Putamen (tissue), 1 donor: ENCODE data around the gene TMEM135.

ENCODE experiments used
- DNase-seq: peaks from one replicate; pipeline ENCODE4 v3.0.0-alpha.2; 2016; ENCODE audit warnings: low spot score

TMEM135 gene

GRCh38 chr11:87194985-87195820 is 157.5 kb downstream of the TMEM135 start:
- no peak for DNase-seq

- no peak for DNase-seq
These were observed 160.6 kb downstream of the TMEM135 start for GRCh38 chr11:87198266-87198881.

GRCh38 chr11:87201376-87201775 is 163.6 kb downstream of the TMEM135 start:
- DNase-seq, result no peak

GRCh38 chr11:87203907-87204602 is 166.3 kb downstream of the TMEM135 start:
- DNase-seq, result no peak

GRCh38 chr11:87212891-87213290 is 175.2 kb downstream of the TMEM135 start:
- DNase-seq, result no peak

- DNase-seq, result no peak
These were observed 175.7 kb downstream of the TMEM135 start for GRCh38 chr11:87213444-87213843.

GRCh38 chr11:87215236-87215635 is 177.5 kb downstream of the TMEM135 start:
- DNase-seq, result no peak

GRCh38 chr11:87219266-87219665 is 181.5 kb downstream of the TMEM135 start:
- no peak for DNase-seq

GRCh38 chr11:87223816-87224215 is 186.1 kb downstream of the TMEM135 start:
- DNase-seq, result no peak

- no peak for DNase-seq
These were observed 186.8 kb downstream of the TMEM135 start for GRCh38 chr11:87224486-87224885.

- DNase-seq, result no peak
These were observed 191.1 kb downstream of the TMEM135 start for GRCh38 chr11:87228820-87229219.

GRCh38 chr11:87230995-87231394 is 193.3 kb downstream of the TMEM135 start:
- no peak for DNase-seq

GRCh38 chr11:87232320-87232719 is 194.6 kb downstream of the TMEM135 start:
- DNase-seq, result no peak

GRCh38 chr11:87235366-87235765 is 197.6 kb downstream of the TMEM135 start:
- DNase-seq, result no peak

- no peak for DNase-seq
These were observed 198.6 kb downstream of the TMEM135 start for GRCh38 chr11:87236368-87236767.

GRCh38 chr11:87239001-87239400 is 201.3 kb downstream of the TMEM135 start:
- DNase-seq, result no peak

- no peak for DNase-seq
These were observed 201.8 kb downstream of the TMEM135 start for GRCh38 chr11:87239531-87239930.

- DNase-seq, result no peak
These were observed 213.8 kb downstream of the TMEM135 start for GRCh38 chr11:87251560-87251959.

GRCh38 chr11:87252869-87253268 is 215.1 kb downstream of the TMEM135 start:
- no peak for DNase-seq

- no peak for DNase-seq
These were observed 216.8 kb downstream of the TMEM135 start for GRCh38 chr11:87254562-87254961.

GRCh38 chr11:87255589-87255988 is 217.9 kb downstream of the TMEM135 start:
- DNase-seq, result no peak

- DNase-seq, result no peak
These were observed 219.1 kb downstream of the TMEM135 start for GRCh38 chr11:87256694-87257340.
